ENCODE measurements around the gene UBLCP1.

The UBLCP1 gene

DNA sequence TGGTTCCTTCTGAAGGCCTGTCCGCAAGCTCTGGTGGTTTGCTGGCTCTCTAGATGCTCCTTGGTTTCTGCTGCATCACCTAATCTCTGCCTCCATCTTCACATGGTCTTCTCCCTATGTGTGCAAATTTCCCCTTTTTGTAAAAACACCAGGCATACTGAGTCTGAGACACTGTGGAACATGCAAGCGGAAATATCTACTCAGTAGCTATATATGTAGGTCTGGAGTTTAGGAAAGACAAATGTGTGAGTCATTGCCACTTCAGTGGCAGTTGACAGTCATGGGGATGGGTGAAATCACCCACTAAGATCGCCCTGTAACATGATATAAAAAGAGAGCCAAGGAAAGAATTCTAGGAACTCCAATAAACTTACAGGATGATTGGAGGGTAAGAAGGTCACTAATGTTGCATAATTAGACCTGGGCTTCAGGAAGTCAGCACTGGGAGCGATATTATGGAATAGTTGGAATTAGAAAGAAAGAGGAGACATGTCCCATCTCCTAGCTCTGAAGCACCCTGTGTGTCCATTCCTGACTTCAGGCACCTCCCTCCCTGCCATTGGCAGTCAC lies 22.7 kb upstream of the UBLCP1 start:
- no peak overlapping the region for H3K4me3 ChIP-seq (ENCODE audit: low read depth, low read length)
- TF ChIP-seq, protein P1, sequence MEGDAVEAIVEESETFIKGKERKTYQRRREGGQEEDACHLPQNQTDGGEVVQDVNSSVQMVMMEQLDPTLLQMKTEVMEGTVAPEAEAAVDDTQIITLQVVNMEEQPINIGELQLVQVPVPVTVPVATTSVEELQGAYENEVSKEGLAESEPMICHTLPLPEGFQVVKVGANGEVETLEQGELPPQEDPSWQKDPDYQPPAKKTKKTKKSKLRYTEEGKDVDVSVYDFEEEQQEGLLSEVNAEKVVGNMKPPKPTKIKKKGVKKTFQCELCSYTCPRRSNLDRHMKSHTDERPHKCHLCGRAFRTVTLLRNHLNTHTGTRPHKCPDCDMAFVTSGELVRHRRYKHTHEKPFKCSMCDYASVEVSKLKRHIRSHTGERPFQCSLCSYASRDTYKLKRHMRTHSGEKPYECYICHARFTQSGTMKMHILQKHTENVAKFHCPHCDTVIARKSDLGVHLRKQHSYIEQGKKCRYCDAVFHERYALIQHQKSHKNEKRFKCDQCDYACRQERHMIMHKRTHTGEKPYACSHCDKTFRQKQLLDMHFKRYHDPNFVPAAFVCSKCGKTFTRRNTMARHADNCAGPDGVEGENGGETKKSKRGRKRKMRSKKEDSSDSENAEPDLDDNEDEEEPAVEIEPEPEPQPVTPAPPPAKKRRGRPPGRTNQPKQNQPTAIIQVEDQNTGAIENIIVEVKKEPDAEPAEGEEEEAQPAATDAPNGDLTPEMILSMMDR (IDR thresholded peaks at IDR 0.05; ENCODE audit: low read depth, low read length), result no peak

DNA sequence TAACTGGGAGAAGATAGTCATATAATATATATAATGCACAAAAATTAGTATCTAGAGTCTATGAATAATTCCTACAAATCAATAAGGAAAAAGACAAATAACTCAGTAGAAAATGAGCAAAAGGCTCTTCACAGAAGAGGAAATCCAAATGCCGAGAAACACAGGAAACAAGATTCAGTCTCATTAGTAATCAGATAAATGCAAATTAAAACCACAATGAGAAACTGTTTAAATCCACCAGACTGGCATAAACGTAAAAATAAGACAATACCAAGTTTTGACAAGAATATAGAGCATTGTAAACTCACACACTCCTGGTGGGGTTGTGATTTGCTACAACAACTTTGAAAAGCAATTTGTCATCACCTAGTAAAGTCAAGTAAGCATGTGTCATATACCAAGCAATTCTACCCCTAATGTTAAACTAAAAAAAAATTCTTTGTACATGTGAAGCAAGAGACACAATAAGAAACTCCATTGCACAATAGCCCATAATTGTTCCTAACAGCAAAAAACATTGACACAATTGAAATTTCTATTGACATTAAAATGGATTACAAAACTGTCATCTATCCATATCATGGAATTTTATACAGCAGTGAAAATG lies 21.0 kb upstream of the UBLCP1 start:
- TF ChIP-seq, protein P1 (IDR thresholded peaks at IDR 0.05; ENCODE audit: low read depth, low read length), result no peak
- no peak overlapping the region for H3K4me3 ChIP-seq (ENCODE audit: low read depth, low read length)

DNA sequence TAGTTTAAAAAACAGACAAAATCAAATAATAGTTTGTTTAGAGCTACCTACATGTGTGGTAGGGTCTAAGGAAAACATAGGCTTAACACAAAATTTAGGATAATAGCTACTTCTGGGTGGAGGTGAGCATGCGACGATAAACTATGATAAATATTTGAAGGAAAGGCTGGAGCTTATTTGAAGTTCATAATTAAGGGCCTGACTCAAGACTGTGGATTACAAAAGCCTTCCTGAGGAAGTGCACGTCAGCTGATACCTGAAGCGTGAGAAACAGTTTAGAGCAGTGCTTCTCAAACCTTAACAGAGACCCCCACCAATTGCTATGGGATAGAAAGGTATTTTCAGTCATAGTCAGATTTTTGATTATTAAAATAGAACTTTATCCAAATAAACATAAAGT lies 20.4 kb upstream of the UBLCP1 start:
- H3K4me3 ChIP-seq (ENCODE audit: low read depth, low read length), result no peak overlapping the region
- TF ChIP-seq, protein P1 (IDR thresholded peaks at IDR 0.05; ENCODE audit: low read depth, low read length), result no peak

DNA sequence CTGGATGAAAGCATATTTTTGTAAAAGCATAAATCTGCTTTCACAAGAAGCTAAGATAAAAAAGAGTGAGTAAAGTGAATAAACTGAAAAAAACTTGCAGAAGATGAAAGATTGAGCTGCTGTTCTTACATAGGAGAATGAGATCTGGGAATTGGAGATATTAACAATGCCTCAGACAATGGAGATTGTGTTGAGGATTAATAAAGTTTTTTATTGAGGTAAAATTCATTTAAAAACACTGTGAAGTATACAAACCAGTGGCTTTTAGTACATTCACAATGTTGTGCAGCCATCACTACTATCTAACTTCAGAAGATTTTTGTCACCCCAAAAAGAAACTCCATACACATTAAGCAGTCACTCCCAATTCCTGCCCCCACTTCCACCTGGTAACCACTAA lies 19.7 kb upstream of the UBLCP1 start:
- H3K4me3 ChIP-seq (ENCODE audit: low read depth, low read length), result no peak overlapping the region
- TF ChIP-seq, protein P1 (IDR thresholded peaks at IDR 0.05; ENCODE audit: low read depth, low read length), result no peak

DNA sequence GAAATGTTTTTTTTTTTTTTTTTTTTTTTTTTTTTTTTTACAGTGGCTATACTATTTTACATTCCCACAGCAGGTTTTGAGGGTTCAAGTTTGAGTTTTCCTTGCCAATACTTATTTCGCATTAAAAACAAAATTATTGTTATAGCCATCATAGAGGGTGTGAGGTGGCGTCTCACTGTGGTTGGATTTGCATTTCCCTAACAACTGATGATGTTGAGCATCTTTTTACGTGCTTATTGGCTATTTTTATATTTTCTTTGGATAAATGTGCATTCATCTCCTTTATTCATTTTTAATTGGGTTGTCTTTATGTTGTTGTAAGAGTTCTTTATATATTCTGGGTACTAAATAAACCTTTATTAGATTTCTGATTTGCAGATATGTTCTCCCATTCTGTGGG lies 18.9 kb upstream of the UBLCP1 start:
- TF ChIP-seq, protein P1 (IDR thresholded peaks at IDR 0.05; ENCODE audit: low read depth, low read length), result no peak

DNA sequence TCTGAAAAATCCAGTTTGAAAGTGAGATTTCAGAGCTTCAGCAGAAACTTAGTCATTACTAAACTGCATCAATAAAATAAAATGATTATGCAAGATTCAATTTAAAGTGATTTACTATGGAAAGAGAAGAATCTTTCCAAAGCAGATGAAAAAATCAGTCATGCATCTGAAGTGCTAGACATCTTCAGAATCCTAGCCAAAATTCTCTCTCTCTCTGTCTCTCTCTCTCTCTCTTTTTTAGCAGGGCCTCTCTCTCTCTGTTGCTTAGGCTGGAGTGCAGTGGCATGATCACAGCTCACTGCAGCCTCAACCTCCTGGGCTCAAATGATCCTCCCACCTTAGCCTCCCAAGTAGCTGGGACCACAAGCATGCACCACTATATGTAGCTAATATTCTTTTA lies 18.2 kb upstream of the UBLCP1 start:
- no peak overlapping the region for H3K4me3 ChIP-seq (ENCODE audit: low read depth, low read length)
- TF ChIP-seq, protein P1 (IDR thresholded peaks at IDR 0.05; ENCODE audit: low read depth, low read length), result no peak

More for the DNA sequence above, 18.9 kb upstream of the UBLCP1 start:
- H3K4me3 ChIP-seq (ENCODE audit: low read depth, low read length), result no peak overlapping the region

DNA sequence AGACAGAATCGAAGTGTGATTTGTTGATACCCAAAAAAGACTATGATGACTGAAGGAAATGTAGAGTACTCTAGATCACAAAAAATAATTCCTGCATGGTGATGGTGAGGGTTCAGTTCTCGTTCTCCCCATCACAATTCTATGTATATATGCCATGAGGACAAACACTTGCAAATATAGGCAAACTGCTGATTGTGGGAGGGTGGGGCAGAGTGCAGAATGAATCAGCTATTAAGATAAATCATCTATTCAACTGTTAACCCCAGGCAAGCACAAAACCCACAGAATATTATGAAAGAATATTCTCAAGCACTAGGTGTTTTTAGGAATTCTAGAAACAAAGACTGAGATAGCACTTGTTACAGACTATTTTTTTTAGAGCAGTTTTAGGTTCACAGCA lies 13.9 kb upstream of the UBLCP1 start:
- TF ChIP-seq, protein P1 (IDR thresholded peaks at IDR 0.05; ENCODE audit: low read depth, low read length), result no peak
- H3K4me3 ChIP-seq (ENCODE audit: low read depth, low read length), result no peak overlapping the region

Measured in WI38 (cell line).